H9 (cell line): ENCODE results near the gene NUP188. TPM values are rescaled to one million over a fixed set of nuclear protein-coding genes. Genes with fewer than 3 reads are reported as not detected.

Source experiments
- DNase-seq: peaks from one replicate; pipeline ENCODE4 v3.0.0-alpha.2; 2017
- H2AFZ ChIP-seq: one replicate; pipeline ENCODE4 v1.6.1; 2013; ENCODE audit warnings: mild to moderate bottlenecking, low read length, control low read depth, moderate library complexity
- H2AK5ac ChIP-seq: 2 replicates; pipeline ENCODE4 v1.6.1; 2013; ENCODE audit warnings: low read length, control low read depth, mixed read lengths; ENCODE audit not compliant: insufficient read length
- H2BK120ac ChIP-seq: one replicate; pipeline ENCODE4 v1.6.1; 2013; ENCODE audit warnings: low read depth, mild to moderate bottlenecking, low read length, control low read depth, inconsistent platforms; ENCODE audit not compliant: poor library complexity, severe bottlenecking
- H2BK12ac ChIP-seq: 2 replicates; pipeline ENCODE4 v1.6.1; 2013; ENCODE audit warnings: low read length, control low read depth, mixed read lengths, low read depth; ENCODE audit not compliant: insufficient read length
- H2BK15ac ChIP-seq: 2 replicates; pipeline ENCODE4 v1.6.1; 2013; ENCODE audit warnings: low read depth, low read length, control low read depth
- H2BK20ac ChIP-seq: one replicate; pipeline ENCODE4 v1.6.1; 2013; ENCODE audit warnings: low read depth, mild to moderate bottlenecking, low read length, control low read depth, inconsistent platforms; ENCODE audit not compliant: poor library complexity, severe bottlenecking
- H2BK5ac ChIP-seq: 2 replicates; pipeline ENCODE4 v1.6.1; 2013; ENCODE audit warnings: low read length, control low read depth, mixed read lengths; ENCODE audit not compliant: insufficient read length
- H3K14ac ChIP-seq: 2 replicates; pipeline ENCODE4 v1.6.1; 2013; ENCODE audit warnings: low read length, control low read depth; ENCODE audit not compliant: insufficient read depth
- H3K18ac ChIP-seq: 2 replicates; pipeline ENCODE4 v1.6.1; 2013; ENCODE audit warnings: low read depth, mild to moderate bottlenecking, mixed read lengths, low read length, control low read depth; ENCODE audit not compliant: insufficient read length
- H3K23ac ChIP-seq: 2 replicates; pipeline ENCODE4 v1.6.1; 2013; ENCODE audit warnings: low read length, control low read depth, mixed read lengths, low read depth; ENCODE audit not compliant: insufficient read length
- H3K23me2 ChIP-seq: 2 replicates; pipeline ENCODE4 v1.6.1; 2013; ENCODE audit warnings: low read depth, mild to moderate bottlenecking, mixed read lengths, low read length, control low read depth; ENCODE audit not compliant: insufficient read length, poor library complexity, severe bottlenecking
- H3K27ac ChIP-seq: 2 replicates; pipeline ENCODE4 v1.5.1; 2013; ENCODE audit warnings: low read length, control low read depth, mixed read lengths, low read depth; ENCODE audit not compliant: insufficient read length
- H3K27me3 ChIP-seq: 2 replicates; pipeline ENCODE4 v1.6.1; 2013; ENCODE audit warnings: low read length, control low read depth, inconsistent platforms; ENCODE audit not compliant: insufficient read depth
- H3K4ac ChIP-seq: 2 replicates; pipeline ENCODE4 v1.6.1; 2013; ENCODE audit warnings: low read depth, mild to moderate bottlenecking, control low read depth, inconsistent platforms, low read length, moderate library complexity
- H3K4me1 ChIP-seq: 2 replicates; pipeline ENCODE4 v1.6.1; 2013; ENCODE audit warnings: low read length, control low read depth, inconsistent platforms; ENCODE audit not compliant: insufficient read depth
- H3K4me2 ChIP-seq: 2 replicates; pipeline ENCODE4 v1.6.1; 2013; ENCODE audit warnings: low read length, control low read depth, mixed read lengths; ENCODE audit not compliant: insufficient read length, insufficient read depth
- H3K56ac ChIP-seq: 2 replicates; pipeline ENCODE4 v1.6.1; 2013; ENCODE audit warnings: low read depth, mild to moderate bottlenecking, mixed read lengths, low read length, control low read depth; ENCODE audit not compliant: insufficient read length
- H3K79me1 ChIP-seq: 2 replicates; pipeline ENCODE4 v1.6.1; 2013; ENCODE audit warnings: low read depth, mild to moderate bottlenecking, moderate library complexity, low read length, control low read depth, inconsistent platforms; ENCODE audit not compliant: insufficient read depth, poor library complexity, severe bottlenecking
- H3K79me2 ChIP-seq: 2 replicates; pipeline ENCODE4 v1.6.1; 2013; ENCODE audit warnings: low read length, control low read depth, inconsistent platforms; ENCODE audit not compliant: insufficient read depth
- H3K9ac ChIP-seq: 2 replicates; pipeline ENCODE4 v1.6.1; 2013; ENCODE audit warnings: low read length, control low read depth, mixed read lengths; ENCODE audit not compliant: insufficient read length; ENCODE audit errors: extremely low read depth
- H3K9me3 ChIP-seq: one replicate; pipeline ENCODE4 v1.6.1; 2013; ENCODE audit warnings: low read depth, low read length, inconsistent platforms; ENCODE audit not compliant: control insufficient read depth
- H3T11ph ChIP-seq: one replicate; pipeline ENCODE4 v1.6.1; 2013; ENCODE audit warnings: mild to moderate bottlenecking, low read length, control low read depth, inconsistent platforms
- H4K20me1 ChIP-seq: one replicate; pipeline ENCODE4 v1.6.1; 2013; ENCODE audit not compliant: control insufficient read depth, insufficient read length, insufficient read depth
- H4K5ac ChIP-seq: 2 replicates; pipeline ENCODE4 v1.6.1; 2013; ENCODE audit warnings: low read depth, mild to moderate bottlenecking, mixed read lengths, low read length, control low read depth; ENCODE audit not compliant: insufficient read length
- H4K8ac ChIP-seq: replicated peaks from 2 replicates; pipeline ENCODE4 v1.6.1; 2013; ENCODE audit warnings: low read length, control low read depth, mixed read lengths, low read depth; ENCODE audit not compliant: insufficient read length
- H4K91ac ChIP-seq: 2 replicates; pipeline ENCODE4 v1.6.1; 2013; ENCODE audit warnings: low read depth, mild to moderate bottlenecking, moderate library complexity, mixed read lengths, low read length, control low read depth; ENCODE audit not compliant: insufficient read length
- H3K27ac Mint-ChIP-seq, 3 experiments: 2 replicates in 2 of 3; 3 replicates in 1 of 3; pipeline ENCODE4 v1.8.0; 2020 to 2021; ENCODE audit warnings: mixed read lengths in 3 of 3, mild to moderate bottlenecking in 1 of 3, moderate library complexity in 1 of 3
- H3K27me3 Mint-ChIP-seq: 2 replicates; pipeline ENCODE4 v1.8.0; 2021; ENCODE audit warnings: low read depth, mild to moderate bottlenecking, moderate library complexity, mixed read lengths
- H3K36me3 Mint-ChIP-seq, 3 experiments: 2 replicates in 2 of 3; 3 replicates in 1 of 3; pipeline ENCODE4 v1.8.0; 2020 to 2021; ENCODE audit warnings: low read depth in 3 of 3, mixed read lengths in 3 of 3; ENCODE audit not compliant: insufficient read depth in 1 of 3
- H3K4me1 Mint-ChIP-seq, 2 experiments: 2 replicates each; pipeline ENCODE4 v1.8.0; 2020; ENCODE audit warnings: mixed read lengths in 2 of 2
- H3K4me3 Mint-ChIP-seq, 2 experiments: 2 replicates in 1 of 2; 3 replicates in 1 of 2; pipeline ENCODE4 v1.8.0; 2020 to 2021; ENCODE audit warnings: mild to moderate bottlenecking in 2 of 2, mixed read lengths in 2 of 2, moderate library complexity in 1 of 2
- H3K9me3 Mint-ChIP-seq, 2 experiments: 2 replicates in 1 of 2; 3 replicates in 1 of 2; pipeline ENCODE4 v1.8.0; 2020; ENCODE audit warnings: mild to moderate bottlenecking in 2 of 2, mixed read lengths in 2 of 2, moderate library complexity in 1 of 2
- CTCF ChIP-seq: fragments of 200-600 bp; sonication (generic); conservative IDR thresholded peaks from 3 replicates; pipeline ENCODE4 v1.8.0; 2021; ENCODE audit warnings: antibody characterized with exemption, mild to moderate bottlenecking
- WGBS: extraction: QIAGEN DNeasy Blood & Tissue Kit; methylation state at CpG from one replicate; pipeline ENCODE4 v1.1.7; 2013; ENCODE audit warnings: missing lambda C conversion rate, low lambda C conversion rate, mixed read lengths; ENCODE audit not compliant: insufficient read length; ENCODE audit errors: extremely low coverage; 5-methylcytosine and 5-hydroxymethylcytosine counted together
- total RNA-seq: library from RNA; stranded (reverse); gene quantifications from 2 replicates; pipeline ENCODE4 v1.2.1, GENCODE V29; 2021

Gene NUP188
- total RNA-seq, 1 experiment from 2014 or later: 101 TPM

- peak overlapping the region; percentile 76 to 90 for H3K4me3 Mint-ChIP-seq
- no peak overlapping the region for H3K23ac ChIP-seq
- TF ChIP-seq CTCF: no peak
- peak overlapping the region; percentile 27 for H3K18ac ChIP-seq
- no peaks in the 10 kb centered on the region for H3K27me3 ChIP-seq
- peaks cover 8% of the 10 kb centered on the region for H3K23me2 ChIP-seq
- H2BK5ac ChIP-seq: no peak overlapping the region
- no peak overlapping the region for H2BK12ac ChIP-seq
- H3K9ac ChIP-seq: no peak overlapping the region
- H3K4ac ChIP-seq: no peak overlapping the region
- H2BK20ac ChIP-seq: no peak overlapping the region
- H3K27me3 Mint-ChIP-seq: no peaks in the 10 kb centered on the region
- H3K4me1 ChIP-seq: no peaks in the 10 kb centered on the region; the same call in 1 of the 2 replicates
- no peaks in the 10 kb centered on the region for H3K9me3 Mint-ChIP-seq
- no peak overlapping the region for H3K56ac ChIP-seq
- no peak for DNase-seq
- peaks cover 0 to under 1% (median 0%) of the 10 kb centered on the region in 3 experiments; a peak in 3 of 7 replicates for H3K36me3 Mint-ChIP-seq
- H3K9me3 ChIP-seq: no peaks in the 10 kb centered on the region
- H3K14ac ChIP-seq: peak overlapping the region; percentile 57; the same call in 1 of the 2 replicates
- no peak overlapping the region for H3T11ph ChIP-seq
- H4K5ac ChIP-seq: no peak overlapping the region
- H4K91ac ChIP-seq: no peak overlapping the region
- H3K27ac ChIP-seq: no peak overlapping the region
- peaks cover 9 to 48% of the 10 kb centered on the region in 2 experiments for H3K4me1 Mint-ChIP-seq
- no peak overlapping the region for H4K8ac ChIP-seq
- H2AK5ac ChIP-seq: no peak overlapping the region
- peaks cover 12% of the 10 kb centered on the region for H3K79me1 ChIP-seq
- H3K79me2 ChIP-seq: peaks cover 2% of the 10 kb centered on the region; the same call in 1 of the 2 replicates
- peak overlapping the region; percentile 26 for H3K4me2 ChIP-seq
- WGBS: no CpG with 5 or more reads among the region's 9 CpGs
- H4K20me1 ChIP-seq: no peaks in the 10 kb centered on the region
- H2BK120ac ChIP-seq: no peak overlapping the region
- no peak overlapping the region for H2BK15ac ChIP-seq
- H3K27ac Mint-ChIP-seq: peak overlapping the region; percentile 15 to 88 (median 69); a peak in 4 of 7 replicates
- H2AFZ ChIP-seq: no peak overlapping the region
Observed at GRCh38 chr9:129027224-129027684, 79.8 kb downstream of the NUP188 start.
